Cortex of kidney (tissue), 1 donor: ENCODE results near the gene PRR35.
"Not testable (repeated sequence)": the region's sequence is repeated elsewhere in the genome, so short reads cannot be mapped to it uniquely, and the experiment has no call there.

ENCODE experiments used
- DNase-seq: peaks from one replicate; lab custom pipeline; 2025; lab: John Stamatoyannopoulos, UW

Gene PRR35

DNA sequence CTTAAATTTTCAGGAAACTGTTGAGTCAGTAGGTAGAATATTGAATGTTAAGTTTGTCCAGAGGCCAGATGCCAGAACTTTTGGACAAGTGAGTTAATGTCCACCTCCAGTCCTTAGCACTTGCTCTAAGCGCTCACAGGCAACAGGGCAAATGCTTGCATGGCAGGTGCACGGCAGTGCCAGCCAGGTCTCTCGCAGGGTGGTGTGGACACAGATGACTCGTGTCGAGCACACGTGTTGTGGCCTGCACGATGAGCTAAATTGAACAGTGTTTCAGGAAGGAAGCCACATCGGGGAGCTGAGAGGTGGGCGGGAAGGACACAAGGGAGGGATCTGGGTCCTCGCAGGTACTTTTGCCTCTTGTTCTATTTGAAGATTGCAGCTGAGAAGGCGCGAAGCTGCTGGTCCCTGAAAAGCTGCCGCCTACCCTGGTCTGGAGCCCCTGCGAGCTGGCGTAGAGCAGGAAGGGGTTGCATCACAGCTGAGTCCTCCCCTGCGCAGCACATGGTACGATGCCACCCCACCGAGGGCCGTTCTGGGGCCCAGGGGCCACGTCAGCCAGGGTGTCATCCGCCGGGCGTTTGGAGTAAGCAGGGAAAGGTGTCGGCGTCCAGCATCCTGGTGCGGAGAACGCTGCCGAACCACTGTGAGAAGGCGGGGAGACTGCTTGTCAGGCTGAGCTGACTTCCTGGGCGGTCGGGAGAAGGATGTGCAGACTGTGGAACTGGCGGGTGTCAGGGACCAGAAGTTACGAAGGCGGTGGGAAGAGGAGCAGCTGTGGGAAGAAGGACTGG is 35.9 kb downstream of the PRR35 start:
- DNase-seq, result no peak

DNA sequence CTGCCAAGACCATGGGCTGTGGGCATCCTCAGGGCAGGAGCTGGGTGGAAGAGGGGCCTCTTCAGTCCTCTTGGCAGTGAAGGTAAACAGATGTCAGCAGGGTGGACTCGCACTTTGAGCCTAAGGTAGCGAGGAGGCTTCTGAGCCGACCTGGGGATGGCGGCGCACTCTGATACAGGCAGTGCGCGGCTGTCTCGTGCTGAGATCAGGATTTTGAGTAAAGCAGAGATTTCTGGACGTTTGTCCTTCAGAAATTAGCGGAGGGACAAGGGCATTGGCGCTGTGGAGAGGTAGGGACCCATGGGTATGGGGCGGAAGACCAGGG is 36.5 kb downstream of the PRR35 start:
- DNase-seq, result no peak

DNA sequence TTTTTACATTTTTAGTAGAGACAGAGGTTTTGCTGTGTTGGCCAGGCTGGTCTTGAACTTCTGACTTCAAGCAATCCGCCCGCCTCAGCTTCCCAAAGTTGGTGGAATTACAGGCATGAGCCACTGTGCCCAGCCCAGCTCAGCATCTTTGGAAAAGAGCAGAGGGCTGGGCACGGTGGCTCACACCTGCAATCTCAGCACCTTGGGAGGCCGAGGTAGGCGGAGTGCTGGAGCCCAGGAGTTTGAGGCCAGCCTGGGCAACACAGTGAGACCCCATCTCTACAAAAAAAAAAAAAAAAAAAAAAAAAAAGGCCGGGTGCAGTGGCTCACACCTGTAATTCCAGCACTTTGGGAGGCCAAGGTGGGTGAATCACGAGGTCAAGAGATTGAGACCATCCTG is 37.5 kb downstream of the PRR35 start:
- not testable (repeated sequence) for DNase-seq

DNA sequence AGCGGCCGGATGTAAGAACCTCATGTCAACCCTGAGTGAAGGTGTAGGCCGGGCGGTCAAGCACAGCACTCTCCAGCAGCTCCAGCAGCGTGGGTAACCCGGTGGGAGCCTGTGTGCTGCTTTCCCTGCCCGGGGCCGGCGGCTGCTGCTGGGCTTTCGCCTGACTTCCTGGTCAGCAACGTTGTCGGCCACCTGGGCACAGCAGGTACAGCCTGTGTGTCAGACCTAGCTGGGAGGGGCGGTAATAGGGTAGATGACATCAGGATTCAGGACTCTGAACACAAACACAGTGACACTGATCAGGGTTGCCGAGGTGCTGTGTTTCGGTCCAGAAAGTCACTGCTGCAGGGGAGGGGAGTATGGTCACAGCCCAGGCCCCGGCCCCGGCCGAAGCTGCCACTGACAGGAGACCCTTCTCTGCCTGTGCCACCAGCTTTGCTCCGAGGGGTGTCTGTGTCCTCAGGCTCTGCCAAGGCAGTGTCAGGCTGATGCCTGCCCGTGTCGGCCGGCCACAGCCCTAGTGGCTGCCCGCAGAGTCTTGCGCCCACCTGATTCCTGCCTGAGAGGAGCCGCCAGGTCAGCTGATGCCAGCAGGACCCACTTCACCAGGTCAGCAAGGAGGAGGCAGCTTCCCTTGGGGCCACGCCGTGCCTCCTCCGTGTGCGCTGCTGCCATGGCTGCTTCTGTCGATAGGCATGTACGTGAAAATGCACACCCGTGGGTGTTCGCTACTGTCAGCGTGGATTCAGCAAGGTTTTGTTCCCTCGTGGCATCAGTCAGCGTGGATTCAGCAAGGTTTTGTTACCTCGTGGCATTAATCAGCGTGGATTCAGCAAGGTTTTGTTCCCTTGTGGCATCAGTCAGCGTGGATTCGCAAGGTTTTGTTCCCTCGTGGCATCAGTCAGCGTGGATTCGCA is 38.9 kb downstream of the PRR35 start:
- DNase-seq, result no peak

DNA sequence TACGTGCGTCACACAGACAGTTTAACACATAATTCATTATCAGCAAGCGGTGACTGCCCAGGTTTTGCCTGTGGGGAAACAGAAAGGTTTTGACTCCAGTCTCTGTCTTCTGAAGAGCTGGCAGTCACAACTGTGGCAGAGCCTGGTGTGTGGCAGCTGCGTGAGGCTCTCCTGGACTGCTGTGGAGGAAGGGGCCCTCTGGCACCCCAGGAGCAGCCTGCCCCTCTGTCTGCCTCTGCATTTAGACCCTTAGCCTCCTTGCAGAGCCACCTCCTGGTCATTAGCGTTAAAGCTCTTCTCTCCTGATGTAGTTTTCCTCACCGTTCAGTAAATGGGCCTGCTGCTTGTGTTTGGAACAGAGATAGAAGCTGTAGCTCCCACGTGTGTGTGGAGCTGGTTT is 40.6 kb downstream of the PRR35 start:
- no peak for DNase-seq

DNA sequence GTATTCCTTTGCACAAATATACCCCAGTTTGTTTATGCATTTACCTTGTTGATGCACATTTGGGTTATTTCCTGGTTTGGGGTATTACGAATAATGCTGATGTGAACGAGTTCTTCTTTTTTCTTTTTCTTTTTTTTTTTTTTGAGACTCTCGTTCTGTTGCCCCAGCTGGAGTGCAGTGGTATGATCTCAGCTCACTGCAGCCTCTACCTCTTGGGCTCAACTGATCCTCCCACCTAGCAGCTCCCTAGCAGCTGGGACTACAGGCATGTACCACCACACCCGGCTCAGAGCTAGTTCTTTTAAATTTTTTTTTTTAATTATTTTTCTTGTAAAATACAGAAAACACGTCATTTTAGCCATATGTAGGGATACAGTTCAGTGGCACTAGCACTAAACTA is 43.7 kb downstream of the PRR35 start:
- no peak for DNase-seq

DNA sequence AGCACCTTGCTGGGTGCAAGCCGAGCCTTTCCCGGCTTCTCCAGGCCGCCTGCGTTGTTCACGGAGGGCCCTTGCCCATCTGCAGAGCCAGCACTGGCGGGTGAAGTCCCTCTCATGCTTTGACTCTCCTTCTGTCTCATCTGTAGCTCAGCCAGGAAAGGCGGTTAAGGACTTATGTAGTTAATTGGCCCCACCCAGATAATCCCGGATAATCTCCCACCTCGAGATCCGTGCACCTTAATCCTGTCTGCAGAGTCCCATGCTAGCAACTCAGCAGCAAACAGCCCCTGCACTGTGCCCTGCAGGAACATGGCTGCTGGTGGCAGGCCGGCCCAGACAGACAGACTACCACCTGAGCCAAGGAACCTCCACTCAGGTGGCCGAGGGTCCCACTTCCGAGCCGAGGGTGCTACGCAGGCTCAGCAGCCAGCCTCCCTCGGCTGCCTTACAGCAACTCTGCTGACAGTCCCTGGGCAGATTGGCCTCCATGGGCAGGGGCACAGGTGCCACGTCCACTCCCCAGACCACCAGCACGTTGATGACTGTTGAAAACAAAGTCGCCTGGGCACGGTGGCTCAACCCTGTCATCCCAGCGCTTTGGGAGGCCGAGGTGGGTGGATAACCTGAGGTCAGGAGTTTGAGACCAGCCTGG is 46.6 kb downstream of the PRR35 start:
- DNase-seq, result no peak

DNA sequence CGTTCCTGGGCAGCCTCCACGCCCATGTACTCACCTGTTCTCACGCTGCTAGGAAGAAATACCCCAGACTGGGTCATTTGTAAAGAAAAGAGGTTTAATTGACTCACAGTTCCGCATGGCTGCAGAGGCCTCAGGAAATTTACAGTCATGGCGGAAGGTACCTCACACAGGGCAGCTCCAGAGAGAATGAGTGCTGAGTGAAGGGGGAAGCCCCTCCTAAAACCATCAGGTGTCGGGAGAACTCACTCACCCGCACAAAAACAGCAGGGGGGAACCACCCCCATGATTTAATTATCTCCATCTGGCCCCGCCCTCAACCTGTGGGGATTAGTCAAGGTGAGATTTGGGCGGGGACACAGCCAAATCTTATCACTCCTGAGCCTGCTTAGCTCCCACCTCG is 47.8 kb downstream of the PRR35 start:
- no peak for DNase-seq

DNA sequence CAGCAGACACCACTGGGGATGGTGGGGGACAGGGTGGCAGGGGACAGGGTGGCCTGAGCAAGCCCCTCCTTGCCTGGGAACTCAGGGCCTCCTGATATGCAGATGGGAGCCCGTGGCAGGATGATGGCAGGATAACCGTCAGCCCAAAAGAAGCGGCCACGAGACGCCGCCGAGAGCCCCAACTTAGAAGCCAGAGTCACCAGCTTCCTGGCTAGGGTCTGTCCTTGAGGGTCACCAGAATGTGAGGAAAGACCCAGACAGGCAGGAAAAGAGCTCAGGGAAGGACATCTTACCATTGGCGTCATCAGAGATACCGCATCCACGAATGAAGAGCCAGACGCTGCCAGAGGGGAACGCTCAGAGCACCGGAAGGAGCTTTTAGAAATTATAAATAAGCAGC is 49.1 kb downstream of the PRR35 start:
- no peak for DNase-seq

DNA sequence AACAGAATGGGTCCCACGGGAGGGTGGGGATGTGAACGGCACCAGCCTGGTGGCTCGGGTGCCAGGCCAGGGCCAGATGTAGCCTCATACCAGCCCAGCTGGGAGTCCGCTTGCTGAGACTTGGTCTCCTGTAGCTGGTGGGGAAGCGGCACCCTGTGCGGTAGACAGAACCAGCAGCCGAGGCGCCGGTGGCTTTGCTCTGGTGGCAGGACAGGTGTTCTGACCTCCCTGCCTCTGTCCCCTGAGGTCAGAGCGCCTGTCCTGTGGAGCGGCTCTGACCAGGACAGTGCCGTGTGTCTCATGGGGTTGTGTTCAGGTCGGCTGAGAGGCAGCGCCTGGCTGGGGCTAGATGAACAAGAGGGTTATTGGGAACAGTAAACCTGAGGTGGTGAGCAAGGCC is 49.8 kb downstream of the PRR35 start:
- no peak for DNase-seq

DNA sequence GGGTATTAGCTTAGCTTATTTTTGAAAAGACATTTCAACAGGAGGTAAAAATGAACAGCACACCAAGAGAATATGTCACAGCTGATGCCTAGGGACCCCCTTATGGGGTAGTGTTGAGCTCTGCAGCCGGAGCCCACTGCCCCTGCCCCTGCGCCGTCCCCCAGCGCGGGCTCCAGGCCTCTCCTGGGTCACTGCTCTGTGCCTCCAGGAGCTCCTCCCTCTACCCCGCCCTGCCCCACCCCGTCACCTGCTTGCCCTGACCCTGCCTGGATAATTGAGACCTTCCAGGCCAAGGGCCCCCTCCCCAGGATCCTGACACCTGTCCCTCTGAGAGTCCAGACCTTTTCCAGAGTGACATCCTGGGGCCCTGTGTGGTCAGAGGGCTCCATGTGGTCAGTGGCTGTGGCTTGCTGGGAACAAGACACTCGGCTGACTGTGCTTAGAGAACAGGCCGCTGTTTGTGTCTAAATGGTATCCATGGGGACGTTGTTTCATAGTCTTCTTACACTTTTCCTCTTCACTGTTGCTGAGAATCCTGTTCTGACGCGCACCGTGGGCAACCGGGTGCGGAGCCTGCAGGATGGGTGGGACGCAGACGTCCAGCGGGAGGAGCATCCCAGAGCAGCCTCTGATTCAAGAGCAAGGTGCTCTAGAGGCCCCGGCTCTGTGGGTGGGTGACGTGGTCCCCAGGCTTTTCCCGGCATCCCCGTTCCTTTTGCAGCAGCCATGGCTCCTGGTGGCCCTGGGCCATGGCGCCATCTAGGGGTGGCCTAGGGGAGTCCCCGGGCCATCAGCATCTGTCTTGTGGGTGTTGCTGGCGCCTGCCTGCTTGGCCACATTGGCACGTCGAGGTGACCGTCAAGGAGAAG is 50.6 kb downstream of the PRR35 start:
- no peak for DNase-seq

DNA sequence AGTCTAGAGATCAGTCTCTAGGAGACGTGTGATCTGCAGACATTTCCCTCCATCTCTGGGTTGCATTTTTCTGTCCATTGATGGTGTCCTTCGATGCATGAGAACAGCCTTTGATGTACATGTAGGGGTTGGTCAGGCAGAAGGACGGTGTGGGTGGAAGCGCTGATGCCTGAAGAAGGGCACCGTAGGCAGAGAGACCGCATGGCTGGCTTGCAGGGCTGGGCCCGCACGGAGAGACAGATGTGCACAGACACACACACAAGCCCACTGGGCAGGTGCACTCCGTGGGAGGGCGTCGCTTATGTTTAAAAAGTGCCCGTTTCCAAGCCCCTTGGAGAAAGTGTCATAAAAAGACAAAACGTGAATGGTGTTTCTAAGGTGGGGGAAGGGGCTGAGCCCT is 54.9 kb downstream of the PRR35 start:
- DNase-seq, result no peak
